DOHH2 (cell line): ENCODE results near the gene ZNF74.
"Not testable (repeated sequence)": the region's sequence is repeated elsewhere in the genome, so short reads cannot be mapped to it uniquely, and the experiment has no call there.

Experiments used
- H3F3A ChIP-seq: fragments of 200-600 bp; sonication (generic), shearing (Covaris generic); 2 replicates; pipeline ENCODE4 v1.6.0; 2016; ENCODE audit warnings: antibody characterized with exemption, mild to moderate bottlenecking; ENCODE audit not compliant: control insufficient read depth, insufficient read depth
- H3K27ac ChIP-seq: fragments of 200-600 bp; sonication (generic); 2 replicates; pipeline ENCODE4 v1.5.1; 2014; ENCODE audit warnings: low read depth, mild to moderate bottlenecking, low read length, moderate library complexity
- H3K27me3 ChIP-seq: fragments of 200-600 bp; sonication (generic); 2 replicates; pipeline ENCODE4 v1.6.1; 2014; ENCODE audit warnings: mild to moderate bottlenecking, low read length, mixed read lengths; ENCODE audit not compliant: control insufficient read depth
- H3K36me3 ChIP-seq: fragments of 200-600 bp; sonication (generic); 2 replicates; pipeline ENCODE4 v1.6.1; 2014; ENCODE audit warnings: mild to moderate bottlenecking, low read length, moderate library complexity, mixed read lengths; ENCODE audit not compliant: control insufficient read depth
- H3K4me1 ChIP-seq: fragments of 200-600 bp; sonication (generic); 2 replicates; pipeline ENCODE4 v1.6.1; 2014; ENCODE audit warnings: mild to moderate bottlenecking, low read length, mixed read lengths; ENCODE audit not compliant: control insufficient read depth
- H3K4me2 ChIP-seq: fragments of 200-600 bp; sonication (generic); 2 replicates; pipeline ENCODE4 v1.6.0; 2014; ENCODE audit warnings: mild to moderate bottlenecking, low read length, moderate library complexity
- H3K4me3 ChIP-seq: fragments of 200-600 bp; sonication (generic); 2 replicates; pipeline ENCODE4 v1.5.1; 2014; ENCODE audit warnings: mild to moderate bottlenecking, low read length, mixed read lengths
- H3K79me2 ChIP-seq: fragments of 200-600 bp; sonication (generic); 2 replicates; pipeline ENCODE4 v1.6.1; 2014; ENCODE audit warnings: mild to moderate bottlenecking, low read length, mixed read lengths; ENCODE audit not compliant: control insufficient read depth
- H3K9me2 ChIP-seq: fragments of 200-600 bp; sonication (generic); replicated peaks from 2 replicates; pipeline ENCODE4 v1.6.1; 2014; ENCODE audit warnings: mild to moderate bottlenecking, low read length, mixed read lengths; ENCODE audit not compliant: control insufficient read depth
- H3K9me3 ChIP-seq: fragments of 200-600 bp; sonication (generic); 2 replicates; pipeline ENCODE4 v1.6.1; 2014; ENCODE audit warnings: antibody characterized with exemption, low read length, mixed read lengths; ENCODE audit not compliant: control insufficient read depth, insufficient read depth
- H4K20me1 ChIP-seq: fragments of 200-600 bp; sonication (generic); 2 replicates; pipeline ENCODE4 v1.6.0; 2014; ENCODE audit warnings: low read depth, mild to moderate bottlenecking, antibody characterized with exemption, low read length, moderate library complexity; ENCODE audit not compliant: control insufficient read depth, insufficient read depth
- EZH2phosphoT487 ChIP-seq: fragments of 200-600 bp; sonication (generic); IDR thresholded peaks from 2 replicates; pipeline ENCODE4 v1.6.1; 2017; ENCODE audit warnings: borderline replicate concordance, mild to moderate bottlenecking, antibody characterized with exemption, low read length, moderate library complexity, mixed read lengths
- TF ChIP-seq, protein P1 (sequence below): fragments of 200-600 bp; sonication (generic); IDR thresholded peaks from one replicate; pipeline ENCODE4 v1.5.1; 2014; ENCODE audit warnings: antibody characterized with exemption, mild to moderate bottlenecking, low read depth, low read length; ENCODE audit not compliant: poor library complexity, severe bottlenecking

Gene ZNF74

DNA sequence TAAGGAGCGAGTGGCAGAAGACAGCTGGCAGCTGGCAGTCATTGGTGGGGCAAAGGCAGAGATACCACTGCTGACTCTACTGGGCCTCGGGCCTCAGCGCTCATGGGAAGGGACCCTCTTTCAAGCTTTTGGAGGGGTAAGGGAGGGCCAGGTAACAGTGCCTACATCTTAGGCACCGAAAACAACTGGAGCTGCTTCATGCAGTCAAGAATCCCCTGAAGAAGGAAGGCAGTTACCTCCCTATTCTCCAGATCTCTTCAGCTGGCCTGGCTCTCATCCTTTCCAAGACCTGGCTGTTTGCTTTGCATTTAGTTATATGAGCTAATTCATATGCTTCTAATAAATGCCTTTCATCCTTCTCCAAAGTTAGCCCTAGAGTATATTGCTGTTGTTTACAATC is 15.8 kb upstream of the ZNF74 start:
- H3K4me2 ChIP-seq: no peak overlapping the region

GRCh38 chr22:20378684-20379083 is 15.3 kb upstream of the ZNF74 start:
- H3F3A ChIP-seq, H3K9me3 ChIP-seq, H3K79me2 ChIP-seq, H3K27ac ChIP-seq, H3K9me2 ChIP-seq, H3K36me3 ChIP-seq, H3K4me1 ChIP-seq, H3K4me3 ChIP-seq, H3K4me2 ChIP-seq, H4K20me1 ChIP-seq, H3K27me3 ChIP-seq: not testable (repeated sequence)

More for the DNA sequence above, 15.8 kb upstream of the ZNF74 start:
- H3K36me3 ChIP-seq: no peaks in the 10 kb centered on the region
- 0 out of 2 replicates have a peak, but pooled peaks cover 3% of the 10 kb centered on the region for H3K4me1 ChIP-seq
- no peak overlapping the region for H3K4me3 ChIP-seq
- no peak overlapping the region for H3K27ac ChIP-seq
- peaks cover 6% of the 10 kb centered on the region; the same call in 1 of the 2 replicates for H3K27me3 ChIP-seq
- no peaks in the 10 kb centered on the region for H3K79me2 ChIP-seq
- no peaks in the 10 kb centered on the region for H3K9me3 ChIP-seq
- H3K9me2 ChIP-seq: no peaks in the 10 kb centered on the region
- H3F3A ChIP-seq: no peaks in the 10 kb centered on the region
- H4K20me1 ChIP-seq: no peaks in the 10 kb centered on the region
- TF ChIP-seq EZH2phosphoT487: no peak
- TF ChIP-seq, protein P1, sequence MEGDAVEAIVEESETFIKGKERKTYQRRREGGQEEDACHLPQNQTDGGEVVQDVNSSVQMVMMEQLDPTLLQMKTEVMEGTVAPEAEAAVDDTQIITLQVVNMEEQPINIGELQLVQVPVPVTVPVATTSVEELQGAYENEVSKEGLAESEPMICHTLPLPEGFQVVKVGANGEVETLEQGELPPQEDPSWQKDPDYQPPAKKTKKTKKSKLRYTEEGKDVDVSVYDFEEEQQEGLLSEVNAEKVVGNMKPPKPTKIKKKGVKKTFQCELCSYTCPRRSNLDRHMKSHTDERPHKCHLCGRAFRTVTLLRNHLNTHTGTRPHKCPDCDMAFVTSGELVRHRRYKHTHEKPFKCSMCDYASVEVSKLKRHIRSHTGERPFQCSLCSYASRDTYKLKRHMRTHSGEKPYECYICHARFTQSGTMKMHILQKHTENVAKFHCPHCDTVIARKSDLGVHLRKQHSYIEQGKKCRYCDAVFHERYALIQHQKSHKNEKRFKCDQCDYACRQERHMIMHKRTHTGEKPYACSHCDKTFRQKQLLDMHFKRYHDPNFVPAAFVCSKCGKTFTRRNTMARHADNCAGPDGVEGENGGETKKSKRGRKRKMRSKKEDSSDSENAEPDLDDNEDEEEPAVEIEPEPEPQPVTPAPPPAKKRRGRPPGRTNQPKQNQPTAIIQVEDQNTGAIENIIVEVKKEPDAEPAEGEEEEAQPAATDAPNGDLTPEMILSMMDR: no peak

- no peaks in the 10 kb centered on the region for H3K36me3 ChIP-seq
- peaks cover 6% of the 10 kb centered on the region; the same call in 1 of the 2 replicates for H3K27me3 ChIP-seq
Measured at GRCh38 chr22:20380486-20380885, 13.5 kb upstream of the ZNF74 start.

DNA sequence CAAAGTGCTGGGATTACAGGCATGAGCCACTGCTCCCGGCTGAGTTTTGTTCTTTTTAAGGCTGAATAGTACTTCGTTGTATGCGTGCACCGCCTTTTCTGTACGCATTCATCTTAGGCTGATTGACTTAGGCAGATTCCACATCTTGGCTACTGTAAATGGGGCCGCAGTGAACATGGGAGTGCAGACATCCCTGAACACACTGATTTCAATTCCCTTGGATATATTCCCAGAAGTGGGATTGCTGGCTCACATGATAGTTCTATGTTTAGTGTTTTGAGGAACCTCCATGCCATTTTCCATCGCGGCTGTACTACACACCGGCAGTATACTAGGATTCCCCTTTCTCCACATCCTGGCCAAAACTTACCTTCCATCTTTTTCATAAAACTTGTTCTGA is 10.4 kb upstream of the ZNF74 start:
- no peaks in the 10 kb centered on the region for H3K9me3 ChIP-seq
- H3K27me3 ChIP-seq: peaks cover 10% of the 10 kb centered on the region
- H3K4me2 ChIP-seq: no peak overlapping the region
- no peaks in the 10 kb centered on the region for H3K9me2 ChIP-seq
- H3K27ac ChIP-seq: no peak overlapping the region
- no peaks in the 10 kb centered on the region for H3F3A ChIP-seq
- no peaks in the 10 kb centered on the region for H3K36me3 ChIP-seq
- H3K4me3 ChIP-seq: no peak overlapping the region
- no peaks in the 10 kb centered on the region for H4K20me1 ChIP-seq
- H3K4me1 ChIP-seq: no peaks in the 10 kb centered on the region
- TF ChIP-seq, protein P1: no peak
- no peak for TF ChIP-seq EZH2phosphoT487
- H3K79me2 ChIP-seq: no peaks in the 10 kb centered on the region

More at GRCh38 chr22:20380486-20380885, 13.5 kb upstream of the ZNF74 start:
- Histone ChIP-seq H4K20me1 (no peaks in the 10 kb centered on the region), H3K4me1 (no peaks in the 10 kb centered on the region), H3K27ac (no peak overlapping the region), H3F3A (no peaks in the 10 kb centered on the region), H3K9me2 (no peaks in the 10 kb centered on the region), H3K79me2 (no peaks in the 10 kb centered on the region), H3K4me3 (no peak overlapping the region), H3K4me2 (no peak overlapping the region), H3K9me3 (no peaks in the 10 kb centered on the region)
- TF ChIP-seq, protein P1: no peak
- no peak for TF ChIP-seq EZH2phosphoT487
